Cerebellar cortex (tissue), 1 donor: ENCODE results near the gene OR2F2.

Experiments used
- DNase-seq: peaks from one replicate; pipeline ENCODE4 v3.0.0-alpha.2; 2015; ENCODE audit warnings: low spot score

The OR2F2 gene

DNA sequence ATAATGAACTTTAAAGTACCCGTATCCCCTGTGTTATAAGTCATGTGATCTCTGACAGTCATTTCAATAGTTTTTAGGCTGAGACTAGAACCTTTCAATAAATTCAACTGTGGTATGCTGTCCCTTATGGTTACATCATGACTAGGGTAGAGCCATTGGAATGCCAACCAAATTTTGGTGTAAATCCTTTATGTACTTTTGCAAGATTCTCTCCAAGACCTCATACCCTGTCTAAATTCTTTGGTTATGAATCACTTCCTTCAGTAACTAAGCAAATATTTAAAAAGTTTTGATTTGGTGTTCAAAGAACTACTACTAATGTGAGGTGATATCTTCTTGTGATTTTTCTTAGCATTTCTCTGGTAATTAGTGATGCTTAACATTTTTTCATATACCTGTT, 44.3 kb downstream of the OR2F2 start:
- no peak for DNase-seq

DNA sequence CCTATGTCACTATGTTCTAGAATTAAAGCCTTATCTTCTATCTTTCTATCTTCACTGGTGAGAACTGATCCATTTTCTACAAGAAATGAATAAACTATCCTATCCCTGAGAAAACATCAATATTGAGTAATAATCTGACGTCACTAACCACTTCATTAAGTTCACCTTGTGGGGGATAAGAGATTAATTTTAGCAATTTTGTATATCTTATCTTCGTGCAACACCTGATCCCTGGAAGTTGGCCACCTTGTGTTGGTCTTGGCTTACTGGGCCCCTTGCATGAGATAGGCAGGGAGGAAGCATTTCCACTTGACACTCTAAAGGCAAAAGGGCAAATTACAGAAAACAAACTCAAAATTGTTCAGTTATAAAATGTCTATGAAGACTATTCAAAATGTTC, 45.0 kb downstream of the OR2F2 start:
- DNase-seq = no peak

DNA sequence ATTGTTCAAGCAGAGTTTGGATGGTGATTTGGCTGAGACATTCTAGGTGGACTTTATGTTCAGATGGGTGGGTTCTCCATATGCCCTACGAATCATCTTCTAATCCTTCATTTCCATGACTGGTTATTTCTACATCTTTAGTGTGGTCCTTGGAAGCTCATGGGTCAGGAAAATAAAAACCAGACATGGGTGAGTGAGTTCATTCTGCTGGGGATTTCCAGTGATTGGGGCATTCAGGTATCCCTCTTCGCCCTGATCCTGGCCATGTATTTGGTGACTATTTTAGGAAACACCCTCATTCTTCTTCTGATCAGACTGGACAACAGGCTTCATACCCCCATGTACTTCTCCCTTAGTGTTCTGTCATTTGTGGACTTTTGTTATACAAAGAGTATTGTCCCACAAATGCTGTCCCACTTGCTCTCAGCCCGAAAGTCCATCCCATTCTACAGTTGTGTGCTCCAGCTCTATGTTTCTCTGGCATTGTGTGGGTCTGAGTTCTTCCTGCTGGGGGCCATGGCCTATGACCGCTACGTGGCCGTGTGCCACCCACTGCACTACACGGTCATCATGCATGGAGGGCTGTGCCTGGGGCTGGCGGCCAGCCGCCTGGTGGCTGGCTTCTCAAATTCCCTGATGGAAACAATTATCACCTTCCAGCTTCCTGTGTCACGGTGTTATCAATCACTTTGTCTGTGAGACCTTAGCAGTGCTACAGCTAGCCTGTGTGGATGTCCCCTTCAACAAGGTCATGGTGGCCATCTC, 45.9 kb downstream of the OR2F2 start:
- no peak for DNase-seq

DNA sequence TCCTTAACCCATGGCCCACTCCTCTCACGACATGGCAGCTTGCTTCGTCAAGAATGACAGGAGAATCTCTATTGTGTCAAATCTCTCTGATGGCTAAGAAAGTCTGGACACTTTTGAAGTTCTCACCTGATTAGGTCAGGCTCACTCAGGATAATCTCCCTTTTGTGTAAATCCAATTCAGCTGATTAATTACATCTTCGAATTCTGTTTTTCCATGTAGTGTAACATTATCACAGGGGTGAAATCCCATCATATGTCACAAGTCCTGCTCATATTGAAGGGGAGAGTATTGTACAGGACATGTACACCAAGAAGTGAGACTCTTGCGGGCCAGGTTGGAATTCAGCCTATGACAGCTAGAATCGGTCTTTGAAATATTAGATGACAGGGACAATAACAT, 48.9 kb downstream of the OR2F2 start:
- DNase-seq = no peak
